HG02798 (cell line): ENCODE measurements around the gene SARDH.

Source experiments
- ATAC-seq: cut with Tn5 transposase; IDR thresholded peaks from one replicate; pipeline ENCODE4 v1.9.1; 2021; ENCODE audit warnings: mild to moderate bottlenecking; ENCODE audit not compliant: unreplicated experiment, poor library complexity

SARDH gene

GRCh38 chr9:133672503-133673257 lies 65.5 kb downstream of the SARDH start:
- ATAC-seq: no peak

GRCh38 chr9:133671371-133671770 lies 66.8 kb downstream of the SARDH start:
- no peak for ATAC-seq

- ATAC-seq: no peak
Measured at GRCh38 chr9:133670466-133670865, 67.7 kb downstream of the SARDH start.

- ATAC-seq: no peak
Measured at GRCh38 chr9:133669182-133669801, 68.9 kb downstream of the SARDH start.

- no peak for ATAC-seq
Measured at GRCh38 chr9:133667759-133668450, 70.2 kb downstream of the SARDH start.

GRCh38 chr9:133666845-133667244 lies 71.3 kb downstream of the SARDH start:
- no peak for ATAC-seq

- no peak for ATAC-seq
Measured at GRCh38 chr9:133666387-133666786, 71.8 kb downstream of the SARDH start.

- ATAC-seq: no peak
Measured at GRCh38 chr9:133665535-133665934, 72.6 kb downstream of the SARDH start.

GRCh38 chr9:133665096-133665495 lies 73.1 kb downstream of the SARDH start:
- no peak for ATAC-seq

- ATAC-seq: no peak
Measured at GRCh38 chr9:133664173-133665050, 73.7 kb downstream of the SARDH start.

GRCh38 chr9:133661846-133662540 lies 76.2 kb downstream of the SARDH start:
- no peak for ATAC-seq

- no peak for ATAC-seq
Measured at GRCh38 chr9:133659516-133659915, 78.6 kb downstream of the SARDH start.

GRCh38 chr9:133658442-133659431 lies 79.4 kb downstream of the SARDH start:
- no peak for ATAC-seq

- ATAC-seq: no peak
Measured at GRCh38 chr9:133657120-133657661, 81.0 kb downstream of the SARDH start.

- ATAC-seq: no peak
Measured at GRCh38 chr9:133656211-133657119, 81.7 kb downstream of the SARDH start.

- no peak for ATAC-seq
Measured at GRCh38 chr9:133655701-133656100, 82.5 kb downstream of the SARDH start.
